MCF 10A (cell line): Measurements from ENCODE around the gene SLC5A10. TPM values are rescaled to one million over a fixed set of nuclear protein-coding genes. Genes with fewer than 3 reads are reported as not detected.

ENCODE experiments used
- BruUV-seq: library from RNA; stranded (reverse); fragments of 400-500 nt; replicated peaks from 2 replicates; lab custom pipeline; 2021; lab: Mats Ljungman, UMichigan
- CTCF ChIA-PET: fragments of 300-600 bp; sonication (Branson Sonifier 250); formaldehyde crosslinking; extraction: SDS; loops from one replicate; lab custom pipeline; 2021; ENCODE audit warnings: antibody characterized with exemption, inconsistent platforms; lab: Yijun Ruan, JAX
- POLR2A ChIA-PET: fragments of 300-600, 350-650 bp; sonication (Branson Sonifier 250); formaldehyde crosslinking; extraction: SDS; loops from one replicate; lab custom pipeline; 2020; ENCODE audit warnings: antibody characterized with exemption, inconsistent platforms; lab: Yijun Ruan, JAX
- DNase-seq: peaks from one replicate; pipeline ENCODE4 v3.0.0-alpha.2; 2018; ENCODE audit not compliant: unreplicated experiment
- H3K27ac Mint-ChIP-seq: one replicate; pipeline ENCODE4 v1.8.0; 2022; ENCODE audit warnings: mild to moderate bottlenecking, low read depth, mixed read lengths; ENCODE audit not compliant: unreplicated experiment
- H3K27me3 Mint-ChIP-seq: one replicate; pipeline ENCODE4 v1.8.0; 2022; ENCODE audit warnings: mixed read lengths; ENCODE audit not compliant: insufficient read depth, unreplicated experiment
- H3K36me3 Mint-ChIP-seq: one replicate; pipeline ENCODE4 v1.8.0; 2022; ENCODE audit warnings: mild to moderate bottlenecking, moderate library complexity, mixed read lengths; ENCODE audit not compliant: insufficient read depth, unreplicated experiment
- H3K4me1 Mint-ChIP-seq: one replicate; pipeline ENCODE4 v1.8.0; 2022; ENCODE audit warnings: mixed read lengths; ENCODE audit not compliant: insufficient read depth, unreplicated experiment
- H3K4me3 Mint-ChIP-seq: one replicate; pipeline ENCODE4 v1.8.0; 2022; ENCODE audit warnings: mild to moderate bottlenecking, moderate library complexity, mixed read lengths; ENCODE audit not compliant: unreplicated experiment
- H3K9me3 Mint-ChIP-seq: one replicate; pipeline ENCODE4 v1.8.0; 2022; ENCODE audit warnings: mixed read lengths; ENCODE audit not compliant: unreplicated experiment
- CTCF ChIP-seq: fragments of 200-600 bp; IDR thresholded peaks from one replicate; pipeline ENCODE4 v1.8.0; 2022; ENCODE audit warnings: antibody characterized with exemption, mild to moderate bottlenecking; ENCODE audit not compliant: unreplicated experiment
- intact Hi-C: fragments of 100-400 bp; cut with micrococcal nuclease; formaldehyde crosslinking; loops from 2 replicates; pipeline ENCODE4 v1.14.1; 2022
- total RNA-seq: library from RNA; stranded (reverse); gene quantifications from 2 replicates; pipeline ENCODE4 v1.2.3, GENCODE V29; 2022

Gene SLC5A10
- total RNA-seq, 1 experiment from 2014 or later: 0.16 TPM

- CTCF ChIA-PET: interaction anchor here (1.0 kb wide), 1 partner anchor 9 kb away, joined by 4 read pairs; no protein-coding TSS in a partner anchor
- DNase-seq: no peak
- POLR2A ChIA-PET: no interaction called here
- intact Hi-C loops: no loop called here
- Mint-ChIP-seq H3K27me3 (peaks cover 42% of the 10 kb centered on the region), H3K9me3 (no peaks in the 10 kb centered on the region), H3K4me3 (no peak overlapping the region), H3K36me3 (no peaks in the 10 kb centered on the region), H3K27ac (no peak overlapping the region), H3K4me1 (no peaks in the 10 kb centered on the region)
- no TSS peak for BruUV-seq
- TF ChIP-seq CTCF: no peak
Measured at GRCh38 chr17:18950346-18950745, 1.6 kb upstream of the SLC5A10 start.

DNA sequence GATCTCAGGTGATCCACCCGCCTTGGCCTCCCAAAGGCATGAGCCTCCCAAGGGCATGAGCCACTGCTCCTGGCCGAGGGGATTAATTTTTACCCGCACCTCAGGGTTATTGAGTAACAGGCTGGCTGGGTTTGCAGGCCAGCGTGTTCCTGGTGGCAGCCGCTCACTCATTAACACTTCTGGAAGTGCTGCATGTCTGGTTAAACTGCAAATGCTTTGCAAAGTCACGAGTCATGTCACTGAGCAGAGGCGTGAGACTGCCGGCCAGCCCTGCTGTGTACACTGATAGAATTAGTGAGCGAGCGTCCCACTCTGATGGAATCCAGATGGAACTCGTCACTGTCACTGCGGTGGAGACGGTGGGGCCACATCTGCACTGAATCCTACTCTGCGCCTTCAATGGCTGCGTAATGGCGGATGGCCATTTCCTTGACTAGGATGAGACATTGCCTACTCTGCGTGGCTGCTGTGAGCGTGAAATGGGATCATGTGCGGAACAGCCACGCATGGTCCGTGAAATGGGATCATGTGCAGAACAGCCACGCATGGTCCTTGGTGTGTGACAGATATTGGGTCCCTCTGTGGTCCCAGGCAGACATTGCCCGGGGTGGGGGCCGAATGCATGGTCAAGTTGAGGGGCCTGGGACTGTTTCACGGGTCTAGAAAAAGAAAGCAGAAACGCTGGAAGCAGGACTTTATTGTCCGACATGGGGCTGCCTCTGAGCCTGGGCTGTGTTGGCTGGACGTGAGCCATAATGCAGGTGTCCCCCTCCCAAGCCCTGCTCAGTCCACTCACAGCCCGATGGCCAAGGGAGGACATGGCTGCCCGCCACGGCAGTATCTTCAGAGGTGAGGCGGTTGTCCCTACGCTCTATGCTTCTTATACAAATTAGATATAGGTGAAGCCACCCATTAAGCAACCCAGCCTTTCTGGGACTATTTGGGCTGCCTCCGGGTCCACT lies 740 bp upstream of the SLC5A10 start:
- peaks cover 33% of the 10 kb centered on the region for H3K27me3 Mint-ChIP-seq
- intact Hi-C loops: no loop called here
- H3K27ac Mint-ChIP-seq: no peak overlapping the region
- no peaks in the 10 kb centered on the region for H3K4me1 Mint-ChIP-seq
- no peak for DNase-seq
- ChIA-PET POLR2A (no interaction called here), CTCF (interaction anchor here (1.0 to 1.3 kb wide), 2 partner anchors 8 to 10 kb away, joined by 4 to 9 read pairs; no protein-coding TSS in a partner anchor)
- H3K9me3 Mint-ChIP-seq: no peaks in the 10 kb centered on the region
- BruUV-seq: no TSS peak
- H3K4me3 Mint-ChIP-seq: no peak overlapping the region
- no peak for TF ChIP-seq CTCF
- no peaks in the 10 kb centered on the region for H3K36me3 Mint-ChIP-seq

- Mint-ChIP-seq H3K27me3 (peaks cover 20% of the 10 kb centered on the region), H3K36me3 (no peaks in the 10 kb centered on the region), H3K9me3 (no peaks in the 10 kb centered on the region), H3K4me1 (no peaks in the 10 kb centered on the region), H3K4me3 (no peak overlapping the region), H3K27ac (no peak overlapping the region)
- intact Hi-C loops: no loop called here
- POLR2A ChIA-PET: no interaction called here
- no TSS peak for BruUV-seq
- no peak for DNase-seq
- CTCF ChIA-PET: no interaction called here
- no peak for TF ChIP-seq CTCF
Measured at GRCh38 chr17:18953231-18953728, 1.3 kb downstream of the SLC5A10 start.

DNA sequence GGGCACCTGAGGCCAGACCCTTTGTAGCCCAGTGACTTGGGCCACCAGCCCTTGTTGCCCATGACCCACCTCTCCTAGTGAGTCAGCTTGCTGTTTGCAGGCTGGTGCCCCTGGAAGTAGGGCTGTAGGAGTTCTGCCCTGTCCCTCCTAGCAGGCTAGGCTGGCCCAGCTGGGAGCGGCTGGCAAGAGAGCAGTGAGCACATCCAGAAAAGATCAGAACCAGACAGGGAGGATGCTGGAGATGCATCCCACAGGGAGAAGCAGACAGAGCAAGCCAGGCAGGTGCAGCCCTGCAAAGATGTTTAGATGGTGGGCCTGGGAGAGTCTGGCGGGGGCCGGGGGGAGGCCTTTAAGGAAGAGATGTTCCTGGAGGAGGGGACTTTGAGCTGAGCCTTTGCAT lies 2.4 kb downstream of the SLC5A10 start:
- no peak for TF ChIP-seq CTCF
- Mint-ChIP-seq H3K27me3 (peaks cover 17% of the 10 kb centered on the region), H3K27ac (no peak overlapping the region), H3K4me1 (no peaks in the 10 kb centered on the region), H3K9me3 (no peaks in the 10 kb centered on the region), H3K36me3 (no peaks in the 10 kb centered on the region), H3K4me3 (no peak overlapping the region)
- DNase-seq: no peak
- ChIA-PET POLR2A (interaction anchor here (0.8 kb wide), 1 partner anchor 51 kb away, joined by 4 read pairs; no protein-coding TSS in a partner anchor), CTCF (no interaction called here)
- BruUV-seq: no TSS peak
- intact Hi-C loops: no loop called here
